ENCODE data around the gene MRPS21. TPM values are rescaled to one million over a fixed set of nuclear protein-coding genes. Genes with fewer than 3 reads are reported as not detected.

MRPS21 gene
- polyA plus RNA-seq, 2 of the 4 experiments (the other 2 are of a cell fraction): 95.7 to 113 TPM

GRCh38 chr1:150262388-150263320 is 31.0 kb upstream of the MRPS21 start:
- Histone ChIP-seq H3K9me3 (no peaks in the 10 kb centered on the region), H3K4me2 (no peak overlapping the region), H3K4me3 (no peak overlapping the region), H3K4me1 (peaks cover 5% of the 10 kb centered on the region; the same call in 2 of the 3 replicates), H3K27ac (no peak overlapping the region)
- DNase-seq (ENCODE audit: low read depth in 1 of 2, low spot score in 1 of 2) (no peak), FAIRE-seq (no peak), ATAC-seq (peak in 1 of 2 experiments; percentile 12; a peak in 2 of 6 replicates)
- WGBS (ENCODE audit: missing lambda C conversion rate): 66% methylated on average over 6 of the region's 6 CpGs
- POLR2A ChIA-PET: interaction anchor here (0.8 kb wide), 1 partner anchor 10 kb away, joined by 3 read pairs; the partner anchor contains the start of gene C1orf54
- CTCF ChIA-PET: interaction anchor here (0.5 to 4.7 kb wide), 7 partner anchors 7 to 76 kb away, joined by 3 to 25 read pairs (median 4); partner anchors contain the start of gene C1orf54
- TF ChIP-seq ELK1 (IDR thresholded peaks at IDR 0.05; ENCODE audit: low read depth, low read length) (no peak), POLR2A (IDR thresholded peaks at IDR 0.05; ENCODE audit: low read length) (no peak), BHLHE40 (IDR thresholded peaks at IDR 0.05; ENCODE audit: low read depth, low read length) (no peak), HOXA7 (CRISPR knock-in tag; IDR thresholded peaks at IDR 0.05) (no peak), CEBPB (IDR thresholded peaks at IDR 0.05) (no peak), ZSCAN20 (CRISPR knock-in tag; IDR thresholded peaks at IDR 0.05) (no peak), ESRRA (IDR thresholded peaks at IDR 0.05; ENCODE audit: borderline replicate concordance, low read length) (no peak), RNF2 (IDR thresholded peaks at IDR 0.05; ENCODE audit: borderline replicate concordance, low read depth) (no peak), HES2 (IDR thresholded peaks at IDR 0.05) (no peak)

- Histone ChIP-seq H3K4me1 (peaks cover 7% of the 10 kb centered on the region; the same call in 2 of the 3 replicates), H3K4me2 (no peak overlapping the region), H3K27ac (no peak overlapping the region), H3K9me3 (no peaks in the 10 kb centered on the region), H3K4me3 (no peak overlapping the region)
- ChIA-PET CTCF (interaction anchor here (0.6 to 4.7 kb wide), 4 partner anchors 8 to 21 kb away, joined by 3 to 25 read pairs (median 10); no protein-coding TSS in a partner anchor), POLR2A (no interaction called here)
- WGBS (ENCODE audit: missing lambda C conversion rate): 77% methylated on average over 6 of the region's 6 CpGs
- DNase-seq (ENCODE audit: low read depth in 1 of 2, low spot score in 1 of 2) (no peak), FAIRE-seq (no peak), ATAC-seq (no peak)
- TF ChIP-seq ESRRA (IDR thresholded peaks at IDR 0.05; ENCODE audit: borderline replicate concordance, low read length): no peak
- no peak for TF ChIP-seq NR3C1 (IDR thresholded peaks at IDR 0.05)
- no peak for TF ChIP-seq EHMT2 (IDR thresholded peaks at IDR 0.05; ENCODE audit: low read depth)
- no peak for TF ChIP-seq CBX8 (IDR thresholded peaks at IDR 0.05)
- no peak for TF ChIP-seq KDM1A (IDR thresholded peaks at IDR 0.05; ENCODE audit: low read depth)
- no peak for TF ChIP-seq JUNB (IDR thresholded peaks at IDR 0.05)
- TF ChIP-seq CTCF (IDR thresholded peaks at IDR 0.05): no peak
- no peak for TF ChIP-seq POLR2A (IDR thresholded peaks at IDR 0.05; ENCODE audit: low read length)
- TF ChIP-seq REST (IDR thresholded peaks at IDR 0.05): no peak
- TF ChIP-seq HDAC2 (IDR thresholded peaks at IDR 0.05): no peak
- no peak for TF ChIP-seq EHF (CRISPR knock-in tag; IDR thresholded peaks at IDR 0.05)
- no peak for TF ChIP-seq CHD2 (IDR thresholded peaks at IDR 0.05; ENCODE audit: low read length, partially characterized antibody)
- no peak for TF ChIP-seq CEBPB (IDR thresholded peaks at IDR 0.05)
Measured at GRCh38 chr1:150263549-150263948, 30.1 kb upstream of the MRPS21 start.

All from A549 (cell line).